NAMALWA (cell line): ENCODE data around the gene CPXM2.
"Not testable (repeated sequence)": the region's sequence is repeated elsewhere in the genome, so short reads cannot be mapped to it uniquely, and the experiment has no call there.

Experiments
- DNase-seq: peaks from one replicate; pipeline ENCODE4 v3.0.0-alpha.2; 2015; ENCODE audit warnings: low spot score

The CPXM2 gene

DNA sequence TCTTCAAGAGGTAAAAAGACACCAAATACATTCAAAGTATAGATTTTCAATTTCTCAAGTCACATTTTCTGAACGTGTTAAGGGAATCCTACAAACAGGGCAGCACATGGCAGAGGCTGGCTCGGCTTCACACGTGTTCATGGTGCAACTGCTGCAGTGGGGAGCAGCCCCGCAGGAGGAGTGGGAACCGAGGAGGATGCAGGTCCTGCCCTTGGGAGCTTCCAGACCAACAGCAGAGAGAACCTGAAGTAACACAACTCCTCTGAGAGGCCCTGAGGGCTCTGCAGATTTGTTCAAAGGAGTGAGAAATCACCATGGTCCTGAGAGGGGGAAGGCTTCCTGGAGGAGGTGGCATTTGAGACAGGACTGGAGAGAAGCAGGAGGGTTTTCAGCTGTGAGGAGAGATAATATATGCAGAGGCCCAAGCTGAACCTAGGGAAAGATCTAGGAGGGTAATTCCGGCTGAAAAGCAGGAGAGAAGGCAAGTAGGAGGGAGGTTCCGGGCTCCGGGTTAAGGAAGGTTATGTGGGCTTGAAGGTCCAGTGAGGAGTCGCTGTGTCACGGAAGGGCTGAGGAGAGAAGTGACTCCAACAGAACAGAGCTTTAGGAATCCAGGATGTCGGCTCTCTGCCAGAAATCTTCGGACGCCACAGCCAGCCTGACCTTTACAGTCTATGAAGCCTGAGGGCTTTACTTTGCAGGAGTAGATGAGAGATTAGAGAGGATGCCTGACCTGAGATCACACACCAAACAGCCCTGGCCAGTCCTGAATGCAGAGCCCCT is 148.0 kb downstream of the CPXM2 start:
- no peak for DNase-seq

DNA sequence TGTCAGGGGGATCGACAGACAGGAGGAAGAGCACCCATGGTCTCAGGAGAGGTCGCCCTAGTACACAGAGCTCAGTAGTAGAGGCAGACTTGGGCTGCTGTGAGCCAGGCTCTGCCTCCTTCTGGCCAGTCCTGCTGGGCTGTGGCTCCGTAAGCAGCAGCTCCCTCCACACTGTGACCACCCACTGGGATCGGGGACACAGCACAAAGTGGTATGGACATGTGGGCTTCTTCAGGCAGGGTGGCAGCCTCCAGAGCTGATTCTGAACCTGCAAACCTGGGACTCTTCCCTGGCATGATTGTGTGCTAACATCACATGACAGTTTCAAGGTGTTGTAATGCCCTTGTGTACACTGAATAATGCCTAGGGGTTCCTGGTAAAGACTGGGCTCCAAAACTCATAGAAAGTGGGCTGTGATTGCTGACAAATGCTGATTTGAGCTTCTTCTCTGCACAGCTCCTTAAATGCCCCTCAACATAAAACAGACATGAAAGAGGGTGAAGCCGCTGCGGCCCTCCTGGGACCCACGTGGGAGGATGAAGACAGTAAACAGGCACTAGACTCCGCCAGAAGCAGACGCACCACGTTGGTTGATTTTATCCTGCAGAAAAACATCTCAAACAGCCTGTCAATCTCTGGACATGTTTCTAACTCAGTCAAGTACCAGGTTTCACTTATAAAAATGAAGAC is 148.7 kb downstream of the CPXM2 start:
- DNase-seq: no peak

DNA sequence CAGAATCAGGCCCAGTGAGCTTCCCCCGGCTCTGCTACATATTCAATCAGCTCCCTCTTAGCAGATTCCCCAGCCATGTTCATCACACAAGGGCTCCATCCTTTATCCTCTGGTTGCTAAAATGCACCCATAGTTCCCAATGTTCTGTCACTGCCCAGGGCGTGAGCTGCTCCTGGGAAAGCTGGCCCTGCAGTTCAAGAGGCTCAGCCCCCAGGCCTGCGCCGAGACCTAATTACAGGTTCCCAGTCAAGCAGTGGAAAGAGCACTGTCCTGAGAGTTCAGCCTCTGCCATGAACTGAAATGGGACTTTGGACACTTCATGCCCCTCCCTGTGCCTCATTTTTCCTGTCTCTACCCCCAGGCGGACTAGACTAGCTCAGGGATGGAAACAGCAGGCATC is 149.9 kb downstream of the CPXM2 start:
- DNase-seq: no peak

DNA sequence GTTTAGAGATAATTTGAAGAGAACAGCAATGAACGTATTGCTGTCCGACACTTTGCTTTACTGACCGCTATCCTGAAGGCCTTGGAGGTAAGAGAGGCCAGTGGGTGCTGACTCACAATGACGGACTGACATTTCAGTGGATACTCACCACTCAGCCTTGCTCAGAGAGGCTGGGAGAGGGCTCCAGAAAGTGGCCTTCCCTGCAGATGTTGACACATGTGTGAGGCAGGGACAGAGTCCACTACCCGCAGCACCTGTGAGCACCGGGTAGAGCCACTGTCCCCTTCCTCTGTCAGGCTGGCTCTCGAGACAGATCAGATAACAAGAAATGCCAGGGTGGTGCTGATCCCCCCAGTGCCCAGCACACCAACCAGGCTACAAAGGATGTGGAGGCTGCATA is 150.5 kb downstream of the CPXM2 start:
- no peak for DNase-seq

DNA sequence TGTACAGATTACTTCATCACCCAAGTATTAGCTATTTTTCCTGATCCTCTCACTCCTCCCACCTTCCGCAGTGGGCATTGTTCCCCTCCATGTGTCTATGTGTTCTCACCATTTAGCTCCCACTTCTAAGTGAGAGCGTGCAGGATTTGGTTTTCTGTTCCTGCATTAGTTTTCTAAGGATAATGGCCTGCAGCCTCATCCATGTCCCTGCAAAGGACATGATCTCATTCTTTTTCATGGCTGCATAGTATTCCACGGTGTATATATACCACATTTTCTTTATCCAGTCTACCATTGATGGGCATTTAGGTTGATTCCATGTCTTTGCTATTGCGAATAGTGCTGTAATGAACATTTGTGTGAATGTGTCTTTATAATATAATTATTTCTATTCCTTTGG is 154.7 kb downstream of the CPXM2 start:
- not testable (repeated sequence) for DNase-seq

DNA sequence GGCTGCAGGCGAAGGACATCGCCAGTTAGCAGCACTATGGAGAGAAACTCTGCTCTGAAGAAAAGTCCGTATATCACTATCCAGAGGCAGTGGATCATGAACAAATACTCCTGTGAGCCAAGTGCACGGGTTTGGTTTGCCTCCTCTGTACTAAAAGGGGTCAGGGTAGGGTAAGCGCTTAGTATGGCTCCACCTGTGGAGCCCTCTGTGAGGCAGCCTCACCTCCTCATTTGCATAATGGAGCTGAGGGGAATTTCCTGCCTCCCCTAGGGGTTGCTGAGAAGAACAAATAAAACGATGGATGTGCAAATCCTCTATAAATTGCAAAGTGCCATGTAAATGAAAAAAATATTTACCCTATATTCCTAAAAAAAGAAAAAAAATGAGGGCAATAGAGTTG is 162.1 kb downstream of the CPXM2 start:
- DNase-seq: no peak

DNA sequence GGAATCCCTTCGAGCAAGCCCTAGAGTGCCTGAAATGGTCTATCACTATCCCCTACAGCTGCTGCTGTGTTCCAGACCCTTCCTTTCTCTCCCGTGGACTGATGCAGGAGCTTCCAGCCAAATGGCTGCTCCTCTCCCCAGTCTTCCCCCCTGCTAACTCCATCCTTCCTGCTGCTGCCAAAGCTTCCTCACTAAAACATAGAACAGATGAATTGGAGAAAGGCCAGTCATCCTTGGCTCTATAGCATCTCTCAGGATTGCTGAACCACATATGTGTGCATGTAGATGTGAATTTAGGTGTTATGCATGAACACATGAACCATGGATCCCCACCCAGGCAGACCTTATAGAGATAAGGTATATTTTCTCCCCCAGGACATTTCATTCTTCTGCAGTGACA is 164.8 kb downstream of the CPXM2 start:
- no peak for DNase-seq

DNA sequence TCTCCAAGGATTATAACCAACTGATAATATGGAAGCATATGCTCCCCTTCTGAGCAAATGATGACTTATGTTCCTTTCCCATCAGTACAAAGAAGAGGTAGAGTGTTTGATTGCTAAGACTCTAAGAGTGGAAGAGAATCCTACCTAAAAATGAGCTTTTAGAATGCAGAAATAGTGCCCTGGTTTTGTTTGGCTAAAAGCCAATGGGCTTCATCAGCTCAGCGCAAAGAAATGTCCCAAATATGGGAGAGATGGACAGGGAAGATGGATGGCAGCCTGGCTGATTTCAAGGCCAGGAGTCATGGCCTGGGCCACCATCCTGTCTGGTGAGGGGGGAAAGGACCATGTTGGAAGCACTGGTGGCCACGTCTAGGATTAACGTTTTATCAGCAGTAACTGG is 165.2 kb downstream of the CPXM2 start:
- DNase-seq: no peak

DNA sequence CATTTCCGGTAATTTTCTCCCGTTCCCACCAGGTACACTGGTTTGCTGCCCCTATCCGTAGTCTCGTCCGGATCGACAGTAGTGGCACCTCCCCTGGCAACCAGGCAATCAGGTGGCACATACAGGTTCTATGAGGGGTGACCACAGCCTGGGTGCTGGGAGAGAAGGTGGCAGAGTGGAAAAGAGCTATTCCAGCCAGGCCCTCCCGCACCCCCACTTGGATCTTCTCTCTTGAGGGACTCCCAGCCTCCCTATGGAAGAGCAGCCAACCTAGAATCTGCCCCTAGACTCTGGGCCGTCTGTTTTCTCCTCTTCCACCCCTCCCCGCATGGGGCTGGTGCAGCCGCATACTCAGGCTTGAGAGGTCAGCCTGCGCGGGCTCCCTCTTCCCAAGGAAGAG is 166.9 kb downstream of the CPXM2 start:
- no peak for DNase-seq

DNA sequence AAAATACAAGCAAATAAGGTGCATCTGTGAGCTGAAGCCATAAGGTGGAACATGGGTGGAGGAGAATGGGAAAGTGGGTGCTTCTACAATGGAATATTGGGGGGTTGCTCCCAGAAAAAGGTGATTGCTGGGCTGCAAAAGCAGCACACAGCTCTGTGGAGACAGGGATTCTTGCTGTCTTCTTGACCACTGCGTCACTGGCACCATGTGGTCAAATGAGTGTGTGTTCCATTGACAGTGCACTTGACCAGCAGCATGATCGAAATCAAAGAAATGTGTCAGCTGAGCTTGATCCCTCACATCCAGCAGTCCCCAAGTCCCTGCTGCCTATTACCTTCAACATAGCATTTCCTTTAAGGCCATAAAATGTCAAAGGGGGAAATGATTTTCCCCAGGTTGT is 169.3 kb downstream of the CPXM2 start:
- no peak for DNase-seq

DNA sequence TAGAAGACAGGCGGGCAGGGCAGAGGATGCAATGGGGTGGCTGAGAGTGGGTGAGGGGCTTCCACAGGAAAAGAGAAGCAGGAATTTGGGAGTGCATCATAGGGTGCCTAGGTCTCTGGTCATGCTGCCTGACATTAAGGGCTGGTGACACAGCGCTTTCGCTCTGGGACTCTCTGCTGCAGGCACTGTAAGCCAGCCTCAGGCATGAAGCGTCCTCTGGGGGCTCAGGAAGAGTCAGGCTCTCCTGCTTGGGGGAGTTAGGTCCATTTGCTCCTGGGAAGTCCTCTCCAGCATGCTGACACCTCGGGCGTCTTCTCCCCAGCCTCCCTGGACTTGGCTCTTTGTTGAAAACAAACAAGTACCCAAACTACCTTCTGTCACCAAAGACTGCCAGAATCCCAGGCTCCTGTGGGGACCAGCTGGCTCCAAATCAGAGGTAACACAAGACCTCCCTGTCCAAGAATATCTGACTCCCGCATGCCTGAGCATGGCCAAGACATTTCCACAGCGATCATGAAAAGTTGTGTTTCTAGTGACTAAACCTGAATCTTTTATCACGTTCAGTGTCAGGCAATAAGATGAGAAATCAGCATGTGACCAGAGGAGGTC is 170.1 kb downstream of the CPXM2 start:
- DNase-seq: no peak

DNA sequence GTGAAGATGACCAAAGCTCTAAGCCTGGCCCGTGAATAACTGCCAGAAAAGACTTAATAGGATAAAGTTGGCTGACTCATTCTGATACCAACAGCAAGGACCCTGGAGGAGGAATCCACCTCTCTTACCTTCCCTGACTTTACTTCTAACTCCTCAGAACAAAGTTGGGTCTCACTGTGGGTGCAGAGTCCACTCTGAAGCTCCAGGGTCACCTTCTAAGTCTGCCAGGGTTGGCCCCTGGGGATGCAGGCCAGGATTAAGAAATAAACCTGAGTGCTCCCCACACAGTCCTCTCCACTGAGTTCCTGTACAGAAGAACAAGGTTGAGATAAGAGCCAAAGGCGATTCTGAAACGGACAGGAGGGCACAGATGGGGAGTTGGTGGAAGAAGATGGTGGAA is 171.1 kb downstream of the CPXM2 start:
- DNase-seq: no peak

DNA sequence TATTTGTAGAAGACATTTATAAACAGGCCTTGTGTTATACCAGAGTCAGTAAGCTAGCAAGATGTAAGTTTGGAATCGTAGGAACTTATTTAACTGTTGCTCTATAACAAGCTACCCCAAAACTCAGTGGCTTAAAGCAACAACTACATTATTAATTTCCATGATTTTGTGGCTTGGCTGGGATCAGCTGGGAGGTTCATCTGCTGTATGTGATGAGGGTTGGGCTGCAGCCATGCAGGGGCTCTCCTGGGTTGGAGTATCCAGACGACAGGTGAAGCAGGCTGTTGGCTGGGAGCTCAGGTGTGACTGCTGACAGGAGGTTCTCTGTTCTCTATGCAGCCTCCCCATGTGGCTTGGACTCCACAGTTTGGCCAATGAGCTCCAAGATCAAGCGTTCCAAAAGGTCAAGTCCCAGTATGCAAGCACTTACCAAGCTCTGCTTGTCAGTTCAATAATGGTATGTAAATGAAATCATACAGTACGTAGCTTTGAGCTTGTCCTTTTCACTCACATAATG is 173.0 kb downstream of the CPXM2 start:
- no peak for DNase-seq

DNA sequence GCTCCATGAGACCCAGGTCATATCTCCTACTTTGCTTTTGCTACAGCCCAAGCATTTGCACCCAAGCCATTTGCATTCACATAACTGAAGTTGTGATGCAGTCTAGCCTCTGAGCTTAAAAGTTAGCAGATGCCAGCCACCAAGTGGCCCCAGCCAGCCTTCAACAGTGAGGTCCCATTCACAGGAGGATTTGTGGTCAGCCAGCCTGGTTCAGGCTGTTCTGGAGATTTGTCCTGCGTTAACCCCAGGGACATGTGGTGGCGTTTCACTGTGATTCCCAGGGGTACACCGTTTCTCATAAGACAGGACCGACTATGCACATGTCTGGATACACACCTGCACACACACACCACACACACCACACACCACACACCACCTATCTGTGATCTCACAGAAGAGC is 174.3 kb downstream of the CPXM2 start:
- no peak for DNase-seq

DNA sequence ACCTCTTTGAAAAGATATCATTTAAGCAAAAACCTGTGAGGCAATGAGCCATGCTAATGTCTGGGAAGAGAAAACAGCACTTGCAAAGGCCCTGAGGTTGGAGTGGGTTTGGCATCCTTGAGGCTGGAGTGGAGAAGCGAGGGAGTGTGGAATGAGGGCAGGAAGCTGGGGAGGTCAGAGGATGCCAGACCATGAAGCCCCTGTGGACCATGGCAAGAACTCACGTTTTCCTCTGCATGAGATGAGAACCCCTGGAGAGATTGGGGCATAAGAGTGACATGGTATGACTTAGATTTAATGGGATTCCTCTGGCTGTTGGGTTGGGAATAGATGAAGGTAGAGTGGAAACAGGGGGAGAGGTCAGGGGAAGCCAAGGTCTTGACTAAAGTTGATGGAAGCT is 176.1 kb downstream of the CPXM2 start:
- DNase-seq: no peak

DNA sequence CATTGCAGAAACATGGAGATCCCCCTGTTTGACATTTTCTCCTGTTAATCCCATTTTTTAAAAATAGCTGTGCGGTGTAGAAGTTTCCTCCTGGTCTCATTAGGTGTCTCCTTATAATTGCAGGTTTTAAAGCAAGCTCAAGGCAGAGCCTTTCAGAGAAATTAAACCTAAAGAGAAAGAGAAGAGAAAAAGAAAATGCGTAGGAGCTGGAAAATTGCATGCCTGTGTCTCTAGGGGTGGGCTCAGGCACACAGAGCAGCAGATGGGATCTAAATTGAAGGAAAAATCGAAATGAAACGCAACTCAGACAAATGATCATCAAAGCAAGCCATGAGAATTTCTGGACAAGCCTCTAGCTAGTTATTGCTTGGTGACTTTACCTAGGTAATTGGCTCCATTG is 185.4 kb downstream of the CPXM2 start:
- DNase-seq: no peak

DNA sequence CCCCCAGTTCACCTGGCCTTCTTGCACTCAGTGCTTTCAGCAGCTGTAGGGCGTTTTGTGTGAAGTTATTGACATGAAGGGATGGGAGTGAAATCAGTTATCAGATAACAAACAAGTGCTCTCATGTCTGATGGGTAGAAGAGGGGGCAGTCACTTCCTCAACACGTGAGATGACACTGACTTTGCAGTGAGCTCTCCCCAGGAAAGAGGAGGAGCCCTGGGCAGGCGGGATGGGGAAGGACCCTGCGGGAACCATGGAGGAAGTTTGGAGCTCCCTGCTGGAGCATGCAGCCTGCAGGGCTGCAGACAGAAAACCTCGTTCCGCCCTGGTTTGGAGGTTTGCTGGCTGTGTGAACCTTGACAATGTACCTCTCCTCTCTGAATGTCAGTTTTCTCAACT is 186.8 kb downstream of the CPXM2 start:
- DNase-seq: no peak

DNA sequence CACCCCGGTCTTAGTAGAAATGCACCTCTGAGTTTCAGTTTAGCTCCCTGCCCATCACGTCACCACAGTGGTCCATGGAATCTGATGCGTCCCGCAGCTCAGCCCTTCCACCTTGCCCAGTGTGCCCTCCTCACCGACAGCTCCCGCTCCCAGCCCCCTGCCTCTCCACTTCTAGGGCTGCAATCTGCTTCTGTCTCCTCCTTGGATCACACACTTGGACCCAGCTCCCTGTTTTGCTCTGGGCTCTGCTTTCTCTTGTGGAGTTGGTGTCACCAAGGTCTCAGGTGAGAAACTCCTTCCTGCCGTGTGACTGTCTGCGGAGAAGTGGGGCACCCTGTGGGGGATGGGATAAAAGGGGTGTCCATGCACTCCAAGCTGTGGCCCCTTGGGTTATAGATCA is 187.5 kb downstream of the CPXM2 start:
- DNase-seq: no peak

DNA sequence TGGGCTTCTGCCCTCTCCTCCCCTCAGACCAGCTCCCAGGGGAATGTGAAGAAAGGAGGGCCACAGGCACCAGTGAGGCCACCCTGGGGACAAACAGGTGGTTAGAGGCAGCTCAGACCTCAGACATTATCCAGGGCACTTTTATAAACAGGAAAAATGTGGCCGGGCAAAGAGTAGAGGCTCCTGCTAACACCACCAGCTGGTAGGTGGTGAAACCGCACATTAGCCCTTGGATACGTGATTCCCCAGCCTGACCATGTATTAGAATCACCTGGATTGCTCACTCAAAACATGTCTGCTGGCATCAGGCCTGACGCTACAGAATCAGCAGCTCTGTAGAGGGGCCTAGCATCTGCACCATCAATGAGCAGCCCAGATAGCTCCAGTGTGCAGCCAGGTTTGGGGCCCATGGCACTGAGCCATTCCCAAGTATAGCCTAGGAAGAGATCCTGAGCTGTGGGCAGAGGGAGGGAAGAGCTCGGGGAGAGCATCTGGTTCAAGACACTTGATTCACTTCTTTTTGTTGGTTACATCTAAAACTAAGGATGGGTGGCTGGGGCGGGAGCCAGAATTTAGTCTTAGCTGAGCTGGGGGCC is 188.3 kb downstream of the CPXM2 start:
- DNase-seq: no peak
